HepG2 (cell line): Measurements from ENCODE around the gene KIAA0232. TPM values are rescaled to one million over a fixed set of nuclear protein-coding genes. Genes with fewer than 3 reads are reported as not detected.
A peak's percentile ranks its signal among the peaks of the same experiment; 100 is the strongest.

Source experiments
- AHDC1 ChIP-seq: sonication (generic); formaldehyde crosslinking; IDR thresholded peaks from 2 replicates; pipeline ENCODE4 v1.5.1; 2020; ENCODE audit warnings: mild to moderate bottlenecking, missing genetic modification reagents, borderline replicate concordance
- E2F5 ChIP-seq: sonication (generic); formaldehyde crosslinking; conservative IDR thresholded peaks from 2 replicates; pipeline ENCODE4 v1.4.0; 2020; ENCODE audit warnings: missing genetic modification reagents
- FOXO1 ChIP-seq: sonication (generic); formaldehyde crosslinking; IDR thresholded peaks from 2 replicates; pipeline ENCODE4 v1.4.0; 2020; ENCODE audit warnings: missing genetic modification reagents
- GZF1 ChIP-seq: sonication (generic); formaldehyde crosslinking; IDR thresholded peaks from 2 replicates; pipeline ENCODE4 v1.5.1; 2020; ENCODE audit warnings: mild to moderate bottlenecking, missing genetic modification reagents
- ISL2 ChIP-seq: sonication (generic); formaldehyde crosslinking; IDR thresholded peaks from 2 replicates; pipeline ENCODE4 v1.5.0; 2020; ENCODE audit warnings: missing genetic modification reagents
- KMT2B ChIP-seq: IDR thresholded peaks from 2 replicates; pipeline ENCODE4 v1.6.1; 2016; ENCODE audit warnings: missing genetic modification reagents, missing compliant biosample characterization
- LCORL ChIP-seq, 2 experiments: fragments of 450-650 bp in 1 of 2; sonication (generic) in 1 of 2; formaldehyde crosslinking in 1 of 2; IDR thresholded peaks; 2 replicates each; pipeline versions ENCODE4 v1.5.0 to v1.6.1; 2017 to 2020; ENCODE audit warnings: antibody characterized with exemption in 1 of 2, missing genetic modification reagents in 1 of 2
- NPAS2 ChIP-seq: sonication (generic); formaldehyde crosslinking; IDR thresholded peaks from 2 replicates; pipeline ENCODE4 v1.8.0; 2022; ENCODE audit warnings: mild to moderate bottlenecking, missing genetic modification reagents, borderline replicate concordance
- REL ChIP-seq: sonication (generic); formaldehyde crosslinking; conservative IDR thresholded peaks from 2 replicates; pipeline ENCODE4 v1.8.0; 2022; ENCODE audit warnings: mild to moderate bottlenecking, missing genetic modification reagents, moderate library complexity
- REPIN1 ChIP-seq: sonication (generic); formaldehyde crosslinking; IDR thresholded peaks from 2 replicates; pipeline ENCODE4 v1.8.0; 2022; ENCODE audit warnings: missing genetic modification reagents, low read depth, mild to moderate bottlenecking, borderline replicate concordance
- THAP9 ChIP-seq: sonication (generic); formaldehyde crosslinking; IDR thresholded peaks from 2 replicates; pipeline ENCODE4; 2020; ENCODE audit warnings: missing genetic modification reagents, mild to moderate bottlenecking, borderline replicate concordance
- THRA ChIP-seq: sonication (generic); formaldehyde crosslinking; IDR thresholded peaks from 2 replicates; pipeline ENCODE4 v1.4.0; 2020; ENCODE audit warnings: missing genetic modification reagents, borderline replicate concordance
- ZNF224 ChIP-seq: sonication (generic); formaldehyde crosslinking; IDR thresholded peaks from 2 replicates; pipeline ENCODE4 v1.5.0; 2020; ENCODE audit warnings: mild to moderate bottlenecking, missing genetic modification reagents
- ZNF337 ChIP-seq: sonication (generic); formaldehyde crosslinking; IDR thresholded peaks from 2 replicates; pipeline ENCODE4 v1.5.1; 2020; ENCODE audit warnings: missing genetic modification reagents, low read depth, mild to moderate bottlenecking, borderline replicate concordance
- ZNF431 ChIP-seq: sonication (generic); formaldehyde crosslinking; IDR thresholded peaks from 2 replicates; pipeline ENCODE4 v1.9.0; 2022; ENCODE audit warnings: missing genetic modification reagents, low read depth, mild to moderate bottlenecking, borderline replicate concordance
- ZNF792 ChIP-seq: IDR thresholded peaks from 2 replicates; pipeline ENCODE4 v1.6.1; 2016
- polyA plus RNA-seq, 8 experiments: library from polyadenylated mRNA; depleted of rRNA in 3 of 8; stranded (reverse) in 7 of 8; unstranded in 1 of 8; fragments of >200 nt; fragmentation: Illumina TruSeq in 4 of 8; extraction: Trizol in 4 of 8; gene quantifications; 2 replicates each; pipeline versions ENCODE4 v1.2.1 to v1.2.3, GENCODE V29; 2011 to 2016; ENCODE audit warnings: low read depth in 4 of 8, missing spikeins in 1 of 8, mixed read lengths in 1 of 8; ENCODE audit not compliant: insufficient read depth in 1 of 8
- total RNA-seq, 5 experiments: library from RNA; depleted of rRNA; stranded (reverse); fragments of >200 nt; fragmentation: Illumina TruSeq; extraction: Trizol; gene quantifications; 2 replicates each; pipeline ENCODE4 v1.2.3, GENCODE V29; 2016; ENCODE audit warnings: low read depth in 1 of 5
- TF ChIP-seq, protein P1 (sequence below): sonication (generic); formaldehyde crosslinking; IDR thresholded peaks from 2 replicates; pipeline ENCODE4 v1.4.0; 2020; ENCODE audit warnings: missing genetic modification reagents; ENCODE audit errors: not compliant biosample characterization

The KIAA0232 gene
- total and polyA plus RNA-seq, 2 of the 13 experiments (the other 11 are each of a cell fraction or from before 2014, with no cell fraction given): 7.8 to 17.1 TPM

GRCh38 chr4:6753103-6753560 lies 29.4 kb upstream of the KIAA0232 start (continued):
- TF ChIP-seq THRA (CRISPR knock-in tag) (peak; percentile 76; the same call in 1 of the 2 replicates), E2F5 (no peak), KMT2B (CRISPR knock-in tag) (peak; percentile 69), FOXO1 (CRISPR knock-in tag) (peak; percentile 44; the same call in 1 of the 2 replicates), ZNF224 (CRISPR knock-in tag) (peak; percentile 79; the same call in 1 of the 2 replicates), REPIN1 (peak; percentile 35; the same call in 1 of the 2 replicates), NPAS2 (CRISPR knock-in tag) (no peak), ZNF431 (CRISPR knock-in tag) (peak; percentile 73; the same call in 1 of the 2 replicates), ZNF792 (peak; percentile 58; the same call in 1 of the 2 replicates), GZF1 (CRISPR knock-in tag) (0 out of 2 replicates have a peak, but pooled peaks have one; percentile 33), THAP9 (CRISPR knock-in tag) (peak; percentile 43; the same call in 1 of the 2 replicates), ISL2 (CRISPR knock-in tag) (peak; percentile 76), REL (no peak), AHDC1 (CRISPR knock-in tag) (0 out of 2 replicates have a peak, but pooled peaks have one; percentile 23), LCORL (IDR thresholded peaks at IDR 0.05) (no peak), LCORL (CRISPR knock-in tag; IDR thresholded peaks at IDR 0.05) (peak; percentile 94), ZNF337 (peak; percentile 54; the same call in 1 of the 2 replicates)
- TF ChIP-seq, protein P1, sequence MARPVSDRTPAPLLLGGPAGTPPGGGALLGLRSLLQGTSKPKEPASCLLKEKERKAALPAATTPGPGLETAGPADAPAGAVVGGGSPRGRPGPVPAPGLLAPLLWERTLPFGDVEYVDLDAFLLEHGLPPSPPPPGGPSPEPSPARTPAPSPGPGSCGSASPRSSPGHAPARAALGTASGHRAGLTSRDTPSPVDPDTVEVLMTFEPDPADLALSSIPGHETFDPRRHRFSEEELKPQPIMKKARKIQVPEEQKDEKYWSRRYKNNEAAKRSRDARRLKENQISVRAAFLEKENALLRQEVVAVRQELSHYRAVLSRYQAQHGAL (CRISPR knock-in tag): peak; percentile 72
